HL-60 (cell line): ENCODE data around the gene LRRN2.

Experiments used
- GABPA ChIP-seq: IDR thresholded peaks from 2 replicates; pipeline ENCODE4 v1.6.1; 2012; ENCODE audit warnings: low read depth
- POLR2AphosphoS5 ChIP-seq: IDR thresholded peaks from 2 replicates; pipeline ENCODE4 v1.6.1; 2012; ENCODE audit warnings: low read depth
- TF ChIP-seq, protein P1 (sequence below): IDR thresholded peaks from one replicate; pipeline ENCODE4 v1.5.1; 2011; ENCODE audit warnings: low read length, control low read depth, inconsistent platforms; ENCODE audit not compliant: insufficient read depth
- TF ChIP-seq, protein P2 (sequence below): IDR thresholded peaks from 2 replicates; pipeline ENCODE4 v1.6.1; 2012; ENCODE audit warnings: low read depth; ENCODE audit not compliant: insufficient replicate concordance

DNA sequence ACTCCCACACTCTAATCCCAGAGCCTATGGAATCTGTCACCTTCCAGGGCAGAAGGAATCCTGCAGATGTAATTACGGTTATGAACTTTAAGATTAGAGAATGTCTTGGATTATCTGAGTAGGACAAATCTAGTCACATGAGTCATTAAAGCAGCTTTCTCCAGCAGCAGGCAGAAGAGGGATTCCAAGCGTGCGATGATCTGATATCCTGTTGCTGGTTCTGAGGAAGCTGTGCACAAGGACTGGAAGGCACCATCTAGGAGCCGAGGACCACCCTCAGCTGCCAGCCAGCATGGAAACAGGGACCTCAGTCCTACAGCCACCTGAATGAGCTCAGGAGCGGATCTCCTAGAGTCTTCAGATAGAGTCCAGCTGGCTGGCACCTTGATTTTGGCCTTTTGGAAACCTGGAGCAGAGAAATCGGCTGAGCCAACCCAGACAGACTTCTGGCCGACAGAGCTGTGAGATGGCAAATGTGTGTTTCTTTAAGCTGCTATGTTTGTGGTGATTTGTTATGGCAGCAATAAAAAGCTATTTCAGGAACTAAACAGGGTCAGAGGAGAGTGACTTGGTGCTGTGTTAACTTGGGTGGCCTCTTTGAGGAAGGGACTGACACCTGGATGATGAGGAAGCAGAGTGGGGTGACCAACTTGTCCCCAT, 34.5 kb downstream of the LRRN2 start:
- TF ChIP-seq, protein P1, sequence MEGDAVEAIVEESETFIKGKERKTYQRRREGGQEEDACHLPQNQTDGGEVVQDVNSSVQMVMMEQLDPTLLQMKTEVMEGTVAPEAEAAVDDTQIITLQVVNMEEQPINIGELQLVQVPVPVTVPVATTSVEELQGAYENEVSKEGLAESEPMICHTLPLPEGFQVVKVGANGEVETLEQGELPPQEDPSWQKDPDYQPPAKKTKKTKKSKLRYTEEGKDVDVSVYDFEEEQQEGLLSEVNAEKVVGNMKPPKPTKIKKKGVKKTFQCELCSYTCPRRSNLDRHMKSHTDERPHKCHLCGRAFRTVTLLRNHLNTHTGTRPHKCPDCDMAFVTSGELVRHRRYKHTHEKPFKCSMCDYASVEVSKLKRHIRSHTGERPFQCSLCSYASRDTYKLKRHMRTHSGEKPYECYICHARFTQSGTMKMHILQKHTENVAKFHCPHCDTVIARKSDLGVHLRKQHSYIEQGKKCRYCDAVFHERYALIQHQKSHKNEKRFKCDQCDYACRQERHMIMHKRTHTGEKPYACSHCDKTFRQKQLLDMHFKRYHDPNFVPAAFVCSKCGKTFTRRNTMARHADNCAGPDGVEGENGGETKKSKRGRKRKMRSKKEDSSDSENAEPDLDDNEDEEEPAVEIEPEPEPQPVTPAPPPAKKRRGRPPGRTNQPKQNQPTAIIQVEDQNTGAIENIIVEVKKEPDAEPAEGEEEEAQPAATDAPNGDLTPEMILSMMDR = no peak
- TF ChIP-seq, protein P2, sequence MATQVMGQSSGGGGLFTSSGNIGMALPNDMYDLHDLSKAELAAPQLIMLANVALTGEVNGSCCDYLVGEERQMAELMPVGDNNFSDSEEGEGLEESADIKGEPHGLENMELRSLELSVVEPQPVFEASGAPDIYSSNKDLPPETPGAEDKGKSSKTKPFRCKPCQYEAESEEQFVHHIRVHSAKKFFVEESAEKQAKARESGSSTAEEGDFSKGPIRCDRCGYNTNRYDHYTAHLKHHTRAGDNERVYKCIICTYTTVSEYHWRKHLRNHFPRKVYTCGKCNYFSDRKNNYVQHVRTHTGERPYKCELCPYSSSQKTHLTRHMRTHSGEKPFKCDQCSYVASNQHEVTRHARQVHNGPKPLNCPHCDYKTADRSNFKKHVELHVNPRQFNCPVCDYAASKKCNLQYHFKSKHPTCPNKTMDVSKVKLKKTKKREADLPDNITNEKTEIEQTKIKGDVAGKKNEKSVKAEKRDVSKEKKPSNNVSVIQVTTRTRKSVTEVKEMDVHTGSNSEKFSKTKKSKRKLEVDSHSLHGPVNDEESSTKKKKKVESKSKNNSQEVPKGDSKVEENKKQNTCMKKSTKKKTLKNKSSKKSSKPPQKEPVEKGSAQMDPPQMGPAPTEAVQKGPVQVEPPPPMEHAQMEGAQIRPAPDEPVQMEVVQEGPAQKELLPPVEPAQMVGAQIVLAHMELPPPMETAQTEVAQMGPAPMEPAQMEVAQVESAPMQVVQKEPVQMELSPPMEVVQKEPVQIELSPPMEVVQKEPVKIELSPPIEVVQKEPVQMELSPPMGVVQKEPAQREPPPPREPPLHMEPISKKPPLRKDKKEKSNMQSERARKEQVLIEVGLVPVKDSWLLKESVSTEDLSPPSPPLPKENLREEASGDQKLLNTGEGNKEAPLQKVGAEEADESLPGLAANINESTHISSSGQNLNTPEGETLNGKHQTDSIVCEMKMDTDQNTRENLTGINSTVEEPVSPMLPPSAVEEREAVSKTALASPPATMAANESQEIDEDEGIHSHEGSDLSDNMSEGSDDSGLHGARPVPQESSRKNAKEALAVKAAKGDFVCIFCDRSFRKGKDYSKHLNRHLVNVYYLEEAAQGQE = no peak
- TF ChIP-seq GABPA (no peak), POLR2AphosphoS5 (no peak)
